Glutamatergic neuron (in vitro differentiated cells): Measurements from ENCODE around the gene FOXL2NB. TPM values are rescaled to one million over a fixed set of nuclear protein-coding genes. Genes with fewer than 3 reads are reported as not detected.
A peak's percentile ranks its signal among the peaks of the same experiment; 100 is the strongest.

Source experiments
- DNase-seq: peaks from one replicate; pipeline ENCODE4 v3.0.0; 2022
- H3K27ac Mint-ChIP-seq: one replicate; pipeline ENCODE4 v1.8.0; 2020; ENCODE audit warnings: mild to moderate bottlenecking, mixed read lengths, inconsistent platforms; ENCODE audit not compliant: unreplicated experiment
- H3K27me3 Mint-ChIP-seq: one replicate; pipeline ENCODE4 v1.8.0; 2020; ENCODE audit warnings: mild to moderate bottlenecking, moderate library complexity, mixed read lengths, inconsistent platforms; ENCODE audit not compliant: unreplicated experiment
- H3K36me3 Mint-ChIP-seq: one replicate; pipeline ENCODE4 v1.8.0; 2020; ENCODE audit warnings: mild to moderate bottlenecking, mixed read lengths, inconsistent platforms; ENCODE audit not compliant: unreplicated experiment
- H3K4me1 Mint-ChIP-seq: one replicate; pipeline ENCODE4 v1.8.0; 2020; ENCODE audit warnings: mild to moderate bottlenecking, low read depth, mixed read lengths, inconsistent platforms; ENCODE audit not compliant: unreplicated experiment
- H3K4me3 Mint-ChIP-seq: one replicate; pipeline ENCODE4 v1.8.0; 2020; ENCODE audit warnings: mild to moderate bottlenecking, mixed read lengths, inconsistent platforms; ENCODE audit not compliant: unreplicated experiment
- H3K9me3 Mint-ChIP-seq: one replicate; pipeline ENCODE4 v1.8.0; 2020; ENCODE audit warnings: mild to moderate bottlenecking, moderate library complexity, mixed read lengths, inconsistent platforms; ENCODE audit not compliant: unreplicated experiment
- CTCF ChIP-seq: fragments of 200-600 bp; sonication (generic); IDR thresholded peaks from one replicate; pipeline ENCODE4 v1.5.0; 2021; ENCODE audit not compliant: partially characterized antibody, unreplicated experiment
- total RNA-seq: library from RNA; stranded (reverse); fragmentation: NEBNext Ultra II Directional; extraction: Animal tissue kit (Norgen Biotek cat#: 25700); gene quantifications from one replicate; pipeline ENCODE4 v1.2.1, GENCODE V29; 2021; ENCODE audit not compliant: unreplicated experiment

Gene FOXL2NB
- total RNA-seq, 1 donor from 2014 or later = 0.15 TPM

DNA sequence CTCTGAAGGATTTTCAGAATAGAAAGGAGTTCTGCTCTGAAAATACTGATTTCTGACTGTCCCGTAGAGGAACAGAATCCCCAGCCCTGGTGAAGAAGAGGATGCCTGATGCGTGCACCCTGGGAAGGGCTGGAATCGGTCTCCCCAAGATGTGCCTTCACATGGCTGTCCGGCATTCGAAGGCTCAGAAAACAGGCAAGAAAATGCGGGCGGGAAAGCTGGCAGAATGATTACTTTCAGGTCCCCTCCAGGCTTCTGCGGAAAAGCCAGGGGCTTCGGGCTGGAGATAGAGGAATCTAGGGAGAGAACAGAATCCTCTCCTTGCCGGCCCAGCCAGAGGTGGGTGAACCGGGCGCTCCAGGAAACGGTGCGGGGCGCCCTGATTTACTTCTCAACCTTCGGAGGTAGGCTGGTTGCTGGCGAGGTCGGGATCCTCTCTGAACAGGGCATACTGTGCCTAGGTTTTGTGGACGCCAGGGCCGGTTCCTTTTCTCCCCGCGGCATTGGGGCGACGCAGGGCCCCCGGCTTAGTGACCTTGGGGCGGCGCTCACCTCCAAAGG is 2.5 kb downstream of the FOXL2NB start:
- Mint-ChIP-seq H3K4me1 (peaks cover 3% of the 10 kb centered on the region), H3K9me3 (peaks cover 10% of the 10 kb centered on the region), H3K36me3 (peaks cover 3% of the 10 kb centered on the region), H3K4me3 (peak overlapping the region; percentile 81), H3K27me3 (peaks cover 37% of the 10 kb centered on the region), H3K27ac (no peak overlapping the region)
- DNase-seq = no peak
- TF ChIP-seq CTCF = no peak

DNA sequence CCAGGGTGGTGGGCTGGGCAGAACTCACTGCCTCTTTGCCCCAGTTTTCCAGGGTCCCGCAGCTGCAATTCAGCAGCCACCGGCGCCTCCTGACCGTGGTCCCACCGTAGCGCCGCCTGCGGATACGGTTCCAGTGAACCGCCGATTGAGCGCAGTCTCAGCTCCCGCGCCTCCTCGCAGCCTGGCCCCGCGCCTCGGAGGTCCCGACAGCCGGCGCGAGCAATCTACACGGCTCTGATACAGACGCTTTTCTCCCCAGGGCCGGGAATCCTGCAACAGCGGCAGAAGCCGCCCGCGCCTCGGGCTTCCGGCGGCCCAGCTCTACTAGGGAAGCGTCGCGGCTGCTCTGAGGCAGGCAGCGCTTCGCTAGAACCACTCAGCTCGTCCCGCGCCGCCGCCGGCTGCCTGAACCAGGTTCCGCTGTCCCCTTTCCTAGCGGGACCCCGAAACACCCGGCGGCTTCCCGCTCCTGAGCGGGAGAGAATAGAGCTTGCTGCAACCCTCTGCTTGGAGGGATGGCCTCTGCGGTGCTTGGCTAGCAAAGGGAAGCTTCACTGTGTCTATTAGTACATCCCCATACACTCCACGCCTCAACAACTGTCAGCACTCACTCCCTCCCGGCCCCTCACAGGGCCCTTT is 3.1 kb downstream of the FOXL2NB start:
- Mint-ChIP-seq H3K27ac (no peak overlapping the region), H3K4me3 (peak overlapping the region; percentile 63)
- DNase-seq = peak; percentile 74

DNA sequence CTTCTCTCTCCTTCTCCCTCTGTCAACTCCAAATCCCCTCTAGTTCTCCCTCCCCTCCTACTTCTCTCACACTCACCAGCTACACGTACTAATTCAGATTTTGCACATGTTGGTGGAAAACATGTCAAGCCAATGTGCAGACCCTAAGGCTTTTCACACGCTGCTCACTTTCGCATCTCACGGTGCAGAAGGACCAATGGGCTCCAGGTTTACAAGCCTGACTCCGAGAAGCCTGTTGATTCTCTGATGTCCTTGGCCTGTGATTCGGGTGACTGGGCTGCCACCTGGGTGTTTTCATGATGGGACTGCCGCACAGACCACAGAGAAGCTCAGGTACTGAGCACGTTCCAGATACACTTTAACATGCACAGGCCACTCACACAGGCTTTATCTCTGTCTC is 3.7 kb downstream of the FOXL2NB start:
- Mint-ChIP-seq H3K4me3 (peak overlapping the region; percentile 63), H3K27me3 (peaks cover 33% of the 10 kb centered on the region)
- DNase-seq = no peak

More for the DNA sequence above, 3.1 kb downstream of the FOXL2NB start:
- Mint-ChIP-seq H3K4me1 (peaks cover 3% of the 10 kb centered on the region), H3K9me3 (peaks cover 9% of the 10 kb centered on the region), H3K27me3 (peaks cover 34% of the 10 kb centered on the region), H3K36me3 (peaks cover 3% of the 10 kb centered on the region)
- TF ChIP-seq CTCF = no peak

DNA sequence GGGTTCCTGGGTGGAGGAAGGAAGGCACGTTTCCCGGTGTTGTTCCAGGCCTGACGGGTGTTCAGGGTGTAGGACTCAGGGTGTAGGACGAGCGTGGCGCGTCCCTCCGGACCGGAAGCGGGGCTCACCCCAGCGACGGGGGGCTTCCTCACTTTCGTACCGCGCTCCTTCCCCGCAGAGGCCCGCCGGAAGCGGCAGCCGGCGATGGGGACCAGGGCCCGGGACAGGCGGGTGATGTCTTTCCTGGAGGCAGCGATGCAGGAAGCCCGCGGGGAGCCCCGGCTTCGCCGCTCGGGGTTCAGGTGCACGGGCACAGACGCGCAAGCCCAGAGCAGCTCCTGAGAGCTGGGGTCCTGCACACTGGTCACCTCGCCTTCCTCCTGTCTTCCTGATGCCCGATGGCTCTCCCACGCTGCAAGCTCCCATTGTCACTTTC is 13.4 kb downstream of the FOXL2NB start:
- no peak for TF ChIP-seq CTCF
- H3K36me3 Mint-ChIP-seq = no peaks in the 10 kb centered on the region
- no peaks in the 10 kb centered on the region for H3K4me1 Mint-ChIP-seq
- peaks cover under 1% of the 10 kb centered on the region for H3K9me3 Mint-ChIP-seq
- DNase-seq = no peak
- peak overlapping the region; percentile 7 for H3K4me3 Mint-ChIP-seq
- no peak overlapping the region for H3K27ac Mint-ChIP-seq
- peaks cover 7% of the 10 kb centered on the region for H3K27me3 Mint-ChIP-seq

More for the DNA sequence above, 3.7 kb downstream of the FOXL2NB start:
- H3K9me3 Mint-ChIP-seq = peaks cover 9% of the 10 kb centered on the region
- H3K4me1 Mint-ChIP-seq = peaks cover 3% of the 10 kb centered on the region
- no peak overlapping the region for H3K27ac Mint-ChIP-seq
- TF ChIP-seq CTCF = no peak
- H3K36me3 Mint-ChIP-seq = peaks cover 3% of the 10 kb centered on the region

DNA sequence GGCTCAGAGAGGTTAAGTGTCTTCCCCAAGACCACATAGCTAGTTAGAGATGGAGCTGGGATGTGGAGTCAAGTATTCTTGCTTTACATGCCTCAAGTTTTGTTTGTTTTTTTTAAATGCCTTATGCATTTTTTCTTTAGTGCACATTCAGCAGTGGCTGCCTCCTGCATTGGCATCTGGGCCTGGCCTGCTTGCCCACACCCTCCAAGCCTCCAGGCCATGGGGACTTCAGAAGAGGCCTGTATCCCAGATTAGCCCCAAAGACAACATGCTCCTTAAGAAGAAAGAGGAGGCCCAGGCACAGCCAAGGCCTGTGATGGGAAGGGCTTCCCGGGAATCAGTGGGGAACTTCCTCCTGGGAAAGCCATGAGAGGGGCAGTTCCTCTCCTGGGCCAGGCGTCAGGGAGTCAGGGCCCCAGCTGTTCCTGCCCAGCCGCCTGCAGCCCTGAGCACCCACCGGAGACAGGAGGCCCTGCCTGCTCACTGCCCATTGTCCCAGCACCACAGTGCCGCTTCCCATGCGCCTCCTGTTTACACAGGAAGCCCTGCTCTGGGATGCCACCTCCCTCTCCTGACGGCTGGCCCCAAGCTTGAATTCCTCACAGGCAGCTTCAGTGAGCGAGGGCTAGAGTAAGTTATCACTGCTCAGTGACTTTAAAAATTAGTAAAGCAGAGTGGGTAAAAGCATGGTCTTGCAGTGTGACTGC is 16.0 kb downstream of the FOXL2NB start:
- DNase-seq = no peak
- Mint-ChIP-seq H3K4me3 (no peak overlapping the region), H3K4me1 (no peaks in the 10 kb centered on the region), H3K9me3 (peaks cover 6% of the 10 kb centered on the region), H3K27ac (no peak overlapping the region), H3K36me3 (peaks cover 5% of the 10 kb centered on the region), H3K27me3 (peaks cover 10% of the 10 kb centered on the region)
- TF ChIP-seq CTCF = no peak
